Astrocyte of the spinal cord (primary cell): ENCODE measurements around the gene FAM163A.

Experiments used
- DNase-seq: peaks from one replicate; pipeline ENCODE4 v3.0.0; 2011; ENCODE audit warnings: low read depth, low spot score
- H3K4me3 ChIP-seq: 2 replicates; pipeline ENCODE4 v1.5.1; 2011; ENCODE audit warnings: low read depth, mild to moderate bottlenecking, low read length, moderate library complexity
- in situ Hi-C: cut with HindIII; loops from 2 replicates; pipeline ENCODE4 v1.10.0; 2017; ENCODE audit warnings: low sequenced_read_pairs
- TF ChIP-seq, protein P1 (sequence below): IDR thresholded peaks from 2 replicates; pipeline ENCODE4 v1.5.1; 2012; ENCODE audit warnings: low read depth, mild to moderate bottlenecking, low read length, inconsistent platforms

The FAM163A gene

DNA sequence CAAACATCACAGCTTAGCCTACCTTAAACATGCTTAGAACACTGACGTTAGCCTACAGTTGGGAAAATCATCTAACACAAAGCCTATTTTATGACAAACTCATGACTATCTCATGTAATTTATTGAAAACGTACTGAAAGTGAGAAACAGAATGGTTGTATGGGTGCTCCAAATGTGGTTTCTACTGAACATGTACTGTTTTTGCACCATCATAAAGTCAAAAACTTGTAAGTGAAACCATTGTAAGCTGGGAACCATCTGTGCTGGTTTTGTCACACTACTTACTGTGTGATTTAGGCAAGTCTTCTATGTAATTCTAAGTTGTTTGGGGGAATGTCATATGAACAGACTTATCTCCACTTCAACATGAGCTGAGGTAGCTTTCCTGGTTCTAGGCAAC, 79.0 kb downstream of the FAM163A start:
- DNase-seq, result no peak
- in situ Hi-C loops, result no loop called here
- TF ChIP-seq, protein P1, sequence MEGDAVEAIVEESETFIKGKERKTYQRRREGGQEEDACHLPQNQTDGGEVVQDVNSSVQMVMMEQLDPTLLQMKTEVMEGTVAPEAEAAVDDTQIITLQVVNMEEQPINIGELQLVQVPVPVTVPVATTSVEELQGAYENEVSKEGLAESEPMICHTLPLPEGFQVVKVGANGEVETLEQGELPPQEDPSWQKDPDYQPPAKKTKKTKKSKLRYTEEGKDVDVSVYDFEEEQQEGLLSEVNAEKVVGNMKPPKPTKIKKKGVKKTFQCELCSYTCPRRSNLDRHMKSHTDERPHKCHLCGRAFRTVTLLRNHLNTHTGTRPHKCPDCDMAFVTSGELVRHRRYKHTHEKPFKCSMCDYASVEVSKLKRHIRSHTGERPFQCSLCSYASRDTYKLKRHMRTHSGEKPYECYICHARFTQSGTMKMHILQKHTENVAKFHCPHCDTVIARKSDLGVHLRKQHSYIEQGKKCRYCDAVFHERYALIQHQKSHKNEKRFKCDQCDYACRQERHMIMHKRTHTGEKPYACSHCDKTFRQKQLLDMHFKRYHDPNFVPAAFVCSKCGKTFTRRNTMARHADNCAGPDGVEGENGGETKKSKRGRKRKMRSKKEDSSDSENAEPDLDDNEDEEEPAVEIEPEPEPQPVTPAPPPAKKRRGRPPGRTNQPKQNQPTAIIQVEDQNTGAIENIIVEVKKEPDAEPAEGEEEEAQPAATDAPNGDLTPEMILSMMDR, result no peak
- no peak overlapping the region for H3K4me3 ChIP-seq

DNA sequence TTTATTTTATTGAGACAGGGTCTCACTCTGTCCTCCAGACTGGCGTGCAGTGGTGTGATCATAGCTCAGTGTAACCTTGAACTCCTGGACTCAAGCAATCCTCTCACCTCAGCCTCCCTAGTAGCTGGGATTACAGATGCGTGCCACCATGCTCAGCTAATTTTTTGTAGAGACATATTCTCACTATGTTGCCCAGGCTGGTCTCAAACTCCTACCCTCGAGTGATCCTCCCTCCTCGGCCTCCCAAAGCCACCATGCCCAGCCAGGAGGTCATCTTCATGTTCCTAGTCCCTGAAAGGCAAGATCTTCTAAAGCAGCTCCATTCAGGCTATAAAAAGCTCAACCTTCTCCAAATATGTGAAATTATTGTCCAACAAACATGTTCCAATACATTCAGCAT, 80.6 kb downstream of the FAM163A start:
- DNase-seq, result no peak
- TF ChIP-seq, protein P1, result no peak
- in situ Hi-C loops, result no loop called here
- no peak overlapping the region for H3K4me3 ChIP-seq

DNA sequence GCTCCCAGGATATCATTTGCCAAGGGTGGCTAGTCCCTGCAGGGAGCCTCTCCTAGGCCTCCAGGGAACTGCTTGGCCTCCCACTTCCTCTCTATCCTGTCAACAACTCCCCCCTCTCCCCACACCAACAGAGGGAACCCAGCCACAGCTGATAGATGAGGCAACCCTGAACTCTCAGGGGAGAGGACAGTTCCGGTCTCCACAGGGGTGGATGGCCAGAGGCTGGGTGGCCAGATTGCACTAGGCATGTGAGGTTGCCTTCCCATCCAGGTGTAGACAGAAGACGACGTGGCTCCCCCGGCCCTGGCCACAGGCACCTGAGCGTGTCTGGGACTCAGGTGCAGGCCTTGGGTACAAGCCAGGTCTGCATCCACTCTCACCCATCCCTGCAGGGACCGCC, 81.2 kb downstream of the FAM163A start:
- DNase-seq, result no peak
- in situ Hi-C loops, result no loop called here
- TF ChIP-seq, protein P1, result no peak
- H3K4me3 ChIP-seq, result no peak overlapping the region

DNA sequence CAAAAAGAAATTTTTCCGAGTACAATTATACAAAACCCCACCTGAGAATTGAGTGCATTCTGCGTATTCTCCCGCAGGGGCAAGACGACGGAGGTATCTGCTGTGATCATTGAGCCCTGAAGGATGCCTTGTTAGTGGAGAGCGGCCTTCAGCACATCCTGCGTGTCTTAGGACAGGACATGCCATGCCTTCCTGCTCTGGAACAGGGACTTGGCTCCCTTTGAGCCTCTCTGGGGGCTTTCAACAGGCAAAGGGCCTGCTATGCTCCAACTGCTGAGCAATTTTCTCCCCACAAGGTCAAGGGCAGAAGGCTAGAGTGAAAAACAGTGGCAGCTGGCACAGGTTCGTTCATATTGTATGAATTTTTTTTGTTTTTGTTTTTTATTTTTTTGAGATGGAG, 82.1 kb downstream of the FAM163A start:
- in situ Hi-C loops, result no loop called here
- TF ChIP-seq, protein P1, result no peak
- H3K4me3 ChIP-seq, result no peak overlapping the region
- no peak for DNase-seq

DNA sequence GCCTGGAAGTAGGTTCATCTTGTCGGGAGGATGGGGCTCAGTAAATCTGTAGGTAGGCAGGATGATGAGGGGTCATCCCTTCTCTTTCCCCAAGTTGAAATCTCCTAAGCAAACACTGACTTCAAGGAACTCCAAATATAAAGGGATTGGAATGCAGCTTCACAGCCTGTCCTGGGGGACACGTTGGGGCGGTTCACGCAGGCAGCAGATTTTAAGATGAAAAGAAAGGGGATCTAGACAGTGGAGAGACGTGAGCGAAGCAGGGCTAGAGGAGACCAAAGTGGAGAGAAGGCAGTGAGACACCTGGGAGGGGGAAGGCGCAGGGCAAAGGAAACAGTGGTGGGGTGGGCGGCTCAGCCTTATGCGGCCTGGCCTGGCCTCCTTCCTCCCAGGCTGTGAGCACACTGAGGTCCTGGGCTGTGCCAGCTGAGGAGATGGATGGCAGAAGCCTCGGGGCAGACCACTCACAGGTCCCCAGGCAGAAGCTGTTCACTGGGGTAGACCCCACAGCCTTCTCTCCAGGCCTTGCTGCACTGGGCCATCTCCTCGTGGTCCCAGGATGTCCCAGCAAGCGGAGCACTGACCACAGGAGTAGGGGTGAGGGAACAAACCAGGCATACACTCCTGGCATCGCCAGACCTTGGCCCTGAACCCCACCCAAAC, 82.8 kb downstream of the FAM163A start:
- in situ Hi-C loops, result no loop called here
- TF ChIP-seq, protein P1, result no peak
- no peak for DNase-seq
- no peak overlapping the region for H3K4me3 ChIP-seq

DNA sequence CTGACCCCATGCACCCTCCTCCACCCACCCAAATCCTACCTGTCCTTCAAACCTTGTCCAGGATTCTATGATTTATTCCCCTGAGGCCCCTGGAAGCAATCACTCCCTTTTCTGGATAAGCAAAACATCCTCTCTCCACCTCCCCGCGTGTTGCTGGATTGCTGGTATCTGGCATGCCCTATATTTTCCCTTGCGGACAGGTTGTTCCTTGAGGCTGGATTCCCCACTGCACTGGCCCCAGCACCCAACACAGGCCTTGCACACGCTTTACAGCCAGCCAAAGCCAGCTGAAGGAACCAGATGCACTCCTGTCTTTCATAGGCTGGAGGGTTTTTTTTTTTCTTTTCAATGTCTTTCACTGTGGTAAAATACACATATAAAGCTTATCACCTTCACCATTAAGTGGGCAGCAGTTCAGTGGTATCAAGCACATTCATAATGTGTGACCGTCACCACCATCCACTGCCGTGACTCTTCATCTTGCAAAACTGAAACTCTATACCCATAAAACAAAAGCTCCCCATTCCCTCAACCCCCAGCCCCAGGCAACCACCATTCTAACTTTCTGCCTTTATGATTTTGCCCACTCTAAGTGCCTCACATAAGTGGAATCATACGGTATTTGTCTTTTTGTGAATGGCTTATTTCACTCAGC, 83.7 kb downstream of the FAM163A start:
- in situ Hi-C loops, result no loop called here
- TF ChIP-seq, protein P1, result no peak
- no peak for DNase-seq
- H3K4me3 ChIP-seq, result no peak overlapping the region
